Coronary artery (tissue), 2 donors: Measurements from ENCODE around the gene FAM3C.
"Not testable (repeated sequence)": the region's sequence is repeated elsewhere in the genome, so short reads cannot be mapped to it uniquely, and the experiment has no call there.

Experiments used
- DNase-seq: peaks from one replicate; pipeline ENCODE4 v3.0.0-alpha.2; 2017; ENCODE audit warnings: low spot score
- H3K27ac ChIP-seq, 2 donors: fragments of 200-600 bp; sonication (generic); one replicate each; pipeline ENCODE4 v1.5.1; 2016 to 2019
- H3K4me3 ChIP-seq: fragments of 200-600 bp; sonication (generic); 2 replicates; pipeline ENCODE4 v1.5.1; 2016; ENCODE audit warnings: mild to moderate bottlenecking, moderate library complexity
- CTCF ChIP-seq: fragments of 200-600 bp; sonication (generic); IDR thresholded peaks from one replicate; pipeline ENCODE4 v1.5.1; 2019; ENCODE audit warnings: antibody characterized with exemption

Gene FAM3C

GRCh38 chr7:121395961-121396757, at the start of gene FAM3C:
Gene FAM3C, minus strand, starts transcription at chr7:121396308. Its CDS starts 13,339 bp downstream, at chr7:121382969.
- peak within 1 kb of the TSS; percentile 92 for H3K4me3 ChIP-seq
- peak within 1 kb of the TSS; percentile 88 to 89 for H3K27ac ChIP-seq
- DNase-seq: peak; percentile 94
- peak; percentile 94 for TF ChIP-seq CTCF

GRCh38 chr7:121442845-121443244, 46.7 kb upstream of the FAM3C start:
- no peak for TF ChIP-seq CTCF
- DNase-seq: no peak
- H3K27ac ChIP-seq: no peak overlapping the region
- no peak overlapping the region for H3K4me3 ChIP-seq

- TF ChIP-seq CTCF: no peak
- Histone ChIP-seq H3K4me3 (no peak overlapping the region), H3K27ac (peak overlapping the region in 1 of 2 donors; percentile 45)
- no peak for DNase-seq
Observed at GRCh38 chr7:121440857-121441503, 44.9 kb upstream of the FAM3C start.

- peak overlapping the region; percentile 61 for H3K4me3 ChIP-seq
- peak overlapping the region in 1 of 2 donors; percentile 27 for H3K27ac ChIP-seq
- not testable (repeated sequence) for DNase-seq
Observed at GRCh38 chr7:121438043-121438955, 42.2 kb upstream of the FAM3C start.

GRCh38 chr7:121437470-121437869, 41.4 kb upstream of the FAM3C start:
- TF ChIP-seq CTCF: no peak
- H3K4me3 ChIP-seq: no peak overlapping the region
- H3K27ac ChIP-seq: no peak overlapping the region
- no peak for DNase-seq

GRCh38 chr7:121436688-121437087, 40.6 kb upstream of the FAM3C start:
- Histone ChIP-seq H3K4me3 (no peak overlapping the region), H3K27ac (no peak overlapping the region)
- no peak for DNase-seq
- no peak for TF ChIP-seq CTCF

- DNase-seq: no peak
- H3K4me3 ChIP-seq: no peak overlapping the region
- no peak for TF ChIP-seq CTCF
- no peak overlapping the region for H3K27ac ChIP-seq
Observed at GRCh38 chr7:121436136-121436535, 40.0 kb upstream of the FAM3C start.
